ENCODE results near the gene SPTB.

SPTB gene

DNA sequence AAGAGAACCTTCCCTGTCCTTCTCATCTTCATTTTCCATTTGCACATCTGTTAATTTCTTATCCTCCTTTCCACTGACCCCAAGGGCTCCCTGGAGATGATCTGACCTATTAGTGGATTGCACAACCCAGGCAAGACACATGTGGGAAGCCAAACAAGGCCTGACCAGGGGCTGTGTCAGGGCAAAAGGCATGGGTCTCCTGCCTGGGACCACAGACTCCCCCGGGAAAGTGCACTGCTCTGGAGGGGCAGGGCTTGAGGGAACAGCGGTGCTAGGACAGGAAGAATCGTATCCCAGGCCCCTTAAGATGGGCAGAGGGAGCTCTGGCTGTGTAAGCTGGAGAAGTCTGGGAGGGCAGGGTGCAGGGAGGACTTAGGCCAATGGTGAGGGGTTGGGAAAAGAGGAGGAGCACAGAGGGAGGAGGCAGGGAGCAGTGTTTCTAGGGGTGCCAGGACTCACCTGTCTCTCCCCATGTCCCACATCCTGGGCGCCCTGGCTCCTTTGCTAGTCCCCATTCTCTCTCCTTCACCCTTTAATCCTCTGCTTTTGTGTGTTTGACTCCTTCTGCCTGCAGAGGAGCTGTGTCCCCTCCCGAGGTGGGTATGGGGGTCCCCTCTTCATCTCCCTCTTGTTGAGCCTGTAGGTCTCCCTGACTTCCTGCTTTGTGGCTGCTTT is 150.2 kb downstream of the SPTB start:
- no peak for DNase-seq (ENCODE audit: low spot score)

DNA sequence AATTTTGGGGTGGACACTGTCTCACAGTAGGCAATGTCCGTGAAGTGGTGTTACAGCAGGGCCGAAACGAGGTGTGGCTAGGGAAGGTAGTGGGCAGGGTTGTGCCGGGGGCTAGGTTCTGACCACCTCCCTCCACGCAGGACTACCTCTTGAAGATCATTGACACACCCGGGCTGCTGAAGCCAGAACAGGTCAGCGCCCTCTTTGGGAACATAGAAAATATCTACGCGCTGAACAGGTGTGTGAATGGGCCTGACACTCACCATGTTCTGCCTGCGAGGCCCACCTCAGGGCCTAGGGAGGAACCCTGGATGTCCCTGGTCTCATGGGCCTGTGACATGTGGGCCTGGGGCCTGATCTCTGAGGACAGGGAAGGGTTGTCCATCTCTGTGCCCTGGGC is 150.9 kb downstream of the SPTB start:
- DNase-seq (ENCODE audit: low spot score) = no peak

DNA sequence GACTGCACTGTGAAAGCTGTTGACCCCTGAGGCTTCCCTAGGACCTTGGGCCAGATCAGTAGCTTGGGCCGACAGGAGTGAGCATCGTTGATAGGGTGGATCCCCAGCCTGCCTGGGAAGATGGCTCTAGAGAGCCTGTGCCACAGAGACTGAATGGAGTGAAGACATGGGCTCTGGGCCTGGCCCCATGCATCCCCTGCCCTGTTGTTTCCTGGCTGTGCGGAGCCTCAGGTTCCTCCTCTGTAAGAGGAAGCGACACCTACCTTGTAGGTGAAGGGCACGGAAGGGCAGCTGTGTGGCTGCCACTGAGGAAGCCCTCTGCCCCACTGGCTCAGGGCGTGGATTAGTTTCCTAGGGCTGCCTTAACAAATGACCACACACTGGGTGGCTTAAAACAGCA is 151.6 kb downstream of the SPTB start:
- no peak for DNase-seq (ENCODE audit: low spot score)

DNA sequence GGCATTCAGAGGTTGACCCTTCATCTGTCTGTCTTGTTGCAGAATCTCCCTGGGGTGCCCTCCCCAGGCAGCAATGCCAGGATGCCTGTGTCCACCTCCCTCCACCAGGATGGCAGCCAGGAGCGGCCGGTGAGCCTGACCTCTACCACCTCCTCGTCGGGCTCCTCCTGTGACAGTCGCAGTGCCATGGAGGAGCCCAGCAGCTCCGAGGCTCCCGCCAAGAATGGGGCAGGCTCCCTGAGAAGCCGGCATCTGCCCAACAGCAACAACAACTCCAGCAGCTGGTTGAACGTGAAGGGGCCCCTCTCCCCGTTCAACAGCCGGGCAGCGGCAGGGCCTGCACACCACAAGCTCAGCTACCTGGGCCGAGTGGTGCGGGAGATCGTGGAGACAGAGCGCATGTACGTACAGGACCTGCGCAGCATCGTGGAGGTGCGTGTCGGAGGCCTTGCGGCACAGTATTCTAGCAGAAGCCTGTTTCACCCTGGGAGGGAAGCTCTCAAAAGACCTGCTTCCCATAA is 152.1 kb downstream of the SPTB start:
- DNase-seq (ENCODE audit: low spot score) = no peak

DNA sequence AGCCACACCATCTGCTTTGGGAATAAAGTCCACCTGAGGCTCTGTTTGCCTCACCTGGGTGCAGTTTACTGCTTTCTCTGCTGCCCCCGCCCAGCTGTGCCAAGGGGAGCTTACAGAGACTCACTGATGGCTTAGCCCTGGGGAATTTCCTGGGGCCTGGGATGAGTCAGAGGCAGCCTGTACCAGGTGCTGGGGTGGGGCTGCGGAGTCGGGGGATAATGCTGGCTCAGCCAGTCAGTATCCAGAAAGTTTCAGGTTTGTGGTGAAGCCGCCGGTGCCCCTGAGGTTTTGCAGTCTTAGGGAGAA is 153.2 kb downstream of the SPTB start:
- no peak for DNase-seq (ENCODE audit: low spot score)

DNA sequence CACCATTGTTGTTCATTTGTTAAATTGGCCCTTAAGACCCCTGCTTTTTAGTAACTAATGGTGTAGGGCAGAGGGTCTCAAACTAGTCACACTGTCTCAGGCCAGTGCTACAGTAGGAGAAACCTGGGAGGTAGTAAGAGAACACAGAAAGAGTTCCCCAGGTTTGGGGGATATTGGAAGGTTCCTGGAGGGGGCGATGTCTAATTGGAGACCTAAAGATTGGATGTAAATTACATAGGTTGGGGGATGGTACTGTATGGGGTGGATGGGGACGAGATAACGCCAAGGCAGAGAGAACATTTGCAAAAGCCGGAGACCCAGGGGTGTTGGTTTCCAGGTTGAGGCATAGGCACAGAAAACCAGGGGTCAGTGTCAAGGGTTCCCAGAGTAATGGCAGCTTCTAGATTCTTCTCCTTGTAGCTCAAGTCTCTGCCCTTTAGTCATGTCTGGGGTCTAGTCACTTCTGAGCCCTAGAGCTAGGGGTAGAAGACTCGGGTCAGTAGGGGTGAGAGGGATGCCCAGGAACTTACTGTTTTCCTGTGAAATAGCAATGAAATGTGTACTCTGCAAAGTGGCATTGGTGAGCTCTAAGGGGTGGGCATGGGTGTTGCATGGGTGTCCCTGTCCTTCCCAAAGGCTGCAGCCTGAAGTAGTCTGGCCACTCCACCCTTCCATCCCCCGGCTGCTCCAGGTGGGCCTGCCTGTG is 153.7 kb downstream of the SPTB start:
- DNase-seq (ENCODE audit: low spot score) = no peak

DNA sequence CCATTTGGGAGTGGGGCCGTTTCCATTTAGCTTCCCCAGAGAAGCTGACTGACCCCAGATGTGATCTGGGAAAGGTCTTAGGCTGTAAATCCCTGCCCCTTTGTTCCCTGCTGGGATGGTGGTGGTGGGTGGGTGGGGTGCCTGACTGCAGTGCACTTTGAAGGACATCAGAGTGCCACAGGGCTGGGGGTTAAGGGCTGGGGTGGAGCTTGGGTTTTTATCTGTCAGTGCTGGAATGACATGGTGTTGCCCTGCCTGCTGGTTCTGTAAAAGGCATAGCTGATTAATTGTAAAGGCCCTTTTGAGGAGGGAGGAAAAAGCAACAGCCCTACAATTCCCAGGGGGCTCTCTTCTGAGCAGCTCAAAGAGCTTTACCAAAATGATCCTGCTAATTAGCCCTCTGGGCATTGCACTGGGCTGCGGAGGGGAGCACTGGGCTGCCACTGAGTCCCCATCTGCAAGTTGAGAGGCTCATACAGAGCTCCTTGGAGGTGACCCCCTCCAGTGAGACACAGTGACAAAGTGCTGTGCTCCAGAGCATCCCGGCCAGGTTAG is 154.4 kb downstream of the SPTB start:
- no peak for DNase-seq (ENCODE audit: low spot score)

DNA sequence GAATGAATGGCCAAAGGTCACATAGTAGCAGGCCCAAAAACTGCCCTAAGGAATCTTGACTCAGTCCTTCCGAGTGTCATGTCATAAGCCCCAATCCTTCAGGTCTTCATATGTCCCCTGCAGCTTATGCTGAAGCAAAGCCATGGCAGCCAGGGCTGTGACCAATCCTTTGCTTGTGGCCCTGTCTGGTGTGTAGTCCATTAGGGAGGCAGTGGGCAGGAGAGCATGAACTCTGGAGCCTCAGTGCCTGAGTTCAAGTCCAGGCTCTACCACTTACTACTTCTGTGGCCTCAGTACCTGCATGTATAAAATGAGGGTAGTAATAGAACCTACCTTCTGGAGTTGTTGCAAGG is 155.2 kb downstream of the SPTB start:
- DNase-seq (ENCODE audit: low spot score) = no peak

DNA sequence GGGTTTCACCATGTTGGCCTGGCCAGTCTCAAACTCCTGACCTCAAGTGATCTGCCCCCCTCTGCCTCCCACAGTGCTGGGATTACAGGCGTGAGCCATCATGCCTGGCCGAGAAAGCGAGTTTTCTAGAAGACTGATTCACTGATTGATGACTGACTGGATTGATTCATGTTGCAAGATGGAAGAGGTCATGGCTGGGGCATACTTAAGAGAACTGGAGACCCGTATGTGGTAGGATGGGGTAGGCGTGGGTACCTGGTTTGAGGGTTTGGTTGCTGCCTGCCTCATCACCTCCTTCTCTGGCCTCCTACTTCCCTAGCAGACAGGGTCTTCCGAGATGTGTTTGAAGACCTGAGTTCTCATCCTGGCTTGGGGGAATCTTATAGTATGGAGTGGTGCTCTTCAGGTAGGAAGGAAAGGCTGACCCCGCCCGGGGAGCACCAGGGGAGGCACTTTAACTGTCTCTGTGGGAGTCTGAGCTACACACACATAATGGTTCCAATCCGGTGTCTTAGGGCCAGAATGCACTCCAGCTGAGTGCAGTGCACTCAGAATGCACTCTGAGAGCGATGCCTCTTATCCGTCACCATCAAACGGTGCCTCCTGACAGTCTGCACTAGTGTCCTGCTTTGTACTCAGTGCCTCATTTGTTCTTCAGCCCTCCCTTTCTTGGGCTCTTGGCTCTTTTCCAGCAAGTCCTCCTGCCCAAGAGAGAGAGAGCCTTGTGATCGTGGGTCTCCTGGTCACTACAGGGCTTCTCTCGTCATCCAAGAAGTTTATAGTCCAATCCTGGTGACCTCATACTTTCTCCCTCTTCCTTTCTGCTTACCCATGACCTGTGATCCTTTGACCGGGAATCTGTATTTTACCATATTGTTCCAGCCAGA is 155.8 kb downstream of the SPTB start:
- no peak for DNase-seq (ENCODE audit: low spot score)

DNA sequence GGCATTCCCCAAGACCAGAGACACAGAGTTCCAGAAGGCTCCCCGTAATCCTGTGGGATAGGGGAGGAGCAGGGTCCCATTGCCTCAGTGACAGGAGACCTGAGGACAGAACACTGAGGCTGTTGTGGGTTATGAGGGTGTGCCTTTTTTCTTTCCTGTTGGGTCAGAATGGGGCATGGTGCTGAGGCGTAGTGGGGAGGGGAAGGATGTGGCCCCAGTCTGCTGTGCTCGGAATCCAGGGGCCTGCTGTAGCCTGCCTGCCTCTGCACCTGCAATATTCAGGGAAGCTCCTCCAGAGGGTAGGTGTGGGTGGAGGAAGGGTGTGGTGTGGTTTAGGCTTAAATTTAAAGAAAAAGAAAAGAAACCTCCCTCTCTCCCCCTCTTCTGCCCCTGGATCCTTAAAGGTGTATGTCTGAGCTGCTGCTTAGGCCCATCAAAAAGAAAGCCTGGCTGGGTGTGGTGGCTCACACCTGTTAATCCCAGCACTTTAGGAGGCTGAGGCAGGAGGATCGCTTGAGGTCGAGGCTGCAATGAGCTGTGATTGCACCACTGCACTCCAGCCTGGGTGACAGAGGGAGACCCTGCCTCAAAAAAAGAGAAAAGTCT is 156.8 kb downstream of the SPTB start:
- DNase-seq (ENCODE audit: low spot score) = no peak

DNA sequence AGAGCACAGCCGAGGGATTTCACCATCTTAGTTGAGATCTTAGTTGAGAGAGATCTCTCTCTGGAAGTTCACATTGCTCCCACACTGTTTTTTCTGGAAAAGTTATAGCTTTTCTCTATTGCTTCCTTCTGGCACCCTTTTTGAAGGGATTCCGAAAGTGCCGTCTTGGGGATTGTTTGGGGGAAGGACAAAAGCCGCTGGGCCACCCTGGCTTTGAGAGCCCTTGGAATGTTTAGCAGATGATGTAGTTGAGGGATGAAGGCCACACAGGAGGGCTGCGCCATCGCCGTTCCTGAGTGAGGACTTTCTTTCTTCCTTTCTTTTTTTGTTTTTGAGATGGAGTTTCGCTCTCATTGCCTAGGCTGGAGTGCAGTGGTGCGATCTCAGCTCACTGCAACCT is 157.8 kb downstream of the SPTB start:
- no peak for DNase-seq (ENCODE audit: low spot score)

DNA sequence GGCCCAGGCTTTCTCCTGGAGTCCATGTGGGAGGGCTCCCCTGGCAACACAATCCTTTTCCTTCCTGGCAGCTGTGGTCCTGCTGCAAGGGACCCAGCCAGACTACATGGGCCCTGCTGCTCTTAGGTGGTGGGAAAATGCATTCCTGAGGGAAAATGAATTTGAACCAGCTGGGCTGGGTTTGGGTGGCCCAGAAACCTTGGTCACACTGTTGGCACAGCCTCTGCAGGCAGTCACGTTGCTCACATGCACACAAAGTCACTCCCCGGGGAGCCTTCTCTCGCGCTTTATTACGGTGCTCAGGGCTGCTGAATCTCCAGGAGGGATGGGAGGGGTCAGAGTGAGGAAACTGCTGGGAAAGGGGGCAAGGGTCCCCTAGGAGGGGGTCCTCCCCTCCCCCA is 158.3 kb downstream of the SPTB start:
- no peak for DNase-seq (ENCODE audit: low spot score)

DNA sequence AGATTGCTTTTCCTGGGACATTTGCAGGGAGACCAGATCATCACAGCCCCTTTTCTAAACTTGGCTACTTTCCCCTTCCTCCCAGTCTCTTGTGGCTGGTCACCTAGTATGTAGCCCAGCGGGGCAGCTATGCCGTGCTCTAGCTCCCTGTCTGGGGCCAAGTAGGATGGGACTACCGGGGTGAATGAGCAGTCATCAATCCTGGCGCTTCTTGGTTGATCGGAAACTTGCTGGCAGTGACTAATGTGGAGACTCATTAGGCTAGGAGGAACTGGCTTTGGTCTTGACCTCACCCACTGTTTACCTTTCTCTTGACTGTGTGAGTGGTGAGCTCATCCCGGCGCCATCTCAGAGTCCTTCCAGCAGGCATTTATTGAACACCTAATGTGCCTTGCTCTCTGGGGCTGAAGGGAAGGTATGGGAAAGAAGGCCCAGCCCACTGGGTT is 159.6 kb downstream of the SPTB start:
- DNase-seq (ENCODE audit: low spot score) = no peak

DNA sequence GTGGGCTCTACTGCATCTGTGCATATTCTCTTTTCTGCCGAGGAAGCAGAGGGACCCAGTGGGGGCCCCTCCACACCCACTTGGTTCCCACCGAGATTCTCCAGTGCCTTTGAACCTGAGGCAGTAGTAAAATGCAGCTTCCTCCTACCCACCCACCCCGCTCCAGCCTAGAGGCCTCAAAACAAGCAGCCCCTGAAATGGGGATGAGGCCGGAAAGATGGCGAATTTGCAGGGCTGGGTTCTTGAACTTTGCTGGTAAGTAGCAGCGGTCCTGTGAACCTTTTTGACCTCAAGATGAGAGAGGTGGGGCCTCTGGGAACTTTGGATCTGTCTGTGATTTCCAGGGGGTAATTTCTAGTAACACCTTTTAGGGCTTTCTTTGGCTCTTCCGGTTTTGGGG is 160.1 kb downstream of the SPTB start:
- DNase-seq (ENCODE audit: low spot score) = no peak

DNA sequence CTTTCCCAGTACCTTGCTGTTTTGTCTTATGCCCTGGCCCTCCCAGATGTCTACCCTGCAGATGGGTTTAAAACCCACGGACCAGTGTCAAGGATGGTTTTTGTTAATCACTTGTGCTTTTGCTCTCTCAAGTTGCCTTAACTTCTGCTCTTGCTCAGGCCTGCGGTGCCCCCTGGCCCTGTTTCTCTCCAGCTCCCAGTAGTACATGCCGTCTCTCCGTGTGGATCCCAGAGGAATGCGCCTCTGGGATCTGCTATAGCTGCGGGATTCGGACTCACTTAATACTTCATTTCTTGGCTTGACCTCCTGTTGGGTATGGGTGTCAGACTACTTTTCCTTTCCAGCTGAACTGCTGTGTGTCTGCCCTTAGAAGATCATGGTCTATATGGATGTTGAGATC is 160.9 kb downstream of the SPTB start:
- DNase-seq (ENCODE audit: low spot score) = no peak

DNA sequence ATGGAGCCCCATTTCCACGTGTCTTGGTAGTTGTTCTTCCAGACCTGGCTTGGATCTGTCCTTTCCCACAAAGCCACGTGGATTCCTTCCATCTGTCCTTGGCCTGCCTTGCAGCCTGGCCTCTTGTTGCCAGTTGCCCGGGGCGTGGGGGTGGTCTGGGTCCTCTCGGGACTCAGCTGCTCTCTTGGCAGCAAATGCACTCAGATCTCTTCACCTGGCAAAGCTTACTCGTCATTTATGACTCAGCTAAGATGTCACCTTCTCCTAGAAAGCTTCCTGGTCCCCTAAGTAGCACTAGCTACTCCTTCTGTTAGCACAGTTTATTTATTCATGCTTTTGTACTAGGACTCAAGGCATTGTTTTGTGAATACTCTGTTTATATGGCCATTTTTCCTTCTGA is 161.8 kb downstream of the SPTB start:
- DNase-seq (ENCODE audit: low spot score) = no peak

DNA sequence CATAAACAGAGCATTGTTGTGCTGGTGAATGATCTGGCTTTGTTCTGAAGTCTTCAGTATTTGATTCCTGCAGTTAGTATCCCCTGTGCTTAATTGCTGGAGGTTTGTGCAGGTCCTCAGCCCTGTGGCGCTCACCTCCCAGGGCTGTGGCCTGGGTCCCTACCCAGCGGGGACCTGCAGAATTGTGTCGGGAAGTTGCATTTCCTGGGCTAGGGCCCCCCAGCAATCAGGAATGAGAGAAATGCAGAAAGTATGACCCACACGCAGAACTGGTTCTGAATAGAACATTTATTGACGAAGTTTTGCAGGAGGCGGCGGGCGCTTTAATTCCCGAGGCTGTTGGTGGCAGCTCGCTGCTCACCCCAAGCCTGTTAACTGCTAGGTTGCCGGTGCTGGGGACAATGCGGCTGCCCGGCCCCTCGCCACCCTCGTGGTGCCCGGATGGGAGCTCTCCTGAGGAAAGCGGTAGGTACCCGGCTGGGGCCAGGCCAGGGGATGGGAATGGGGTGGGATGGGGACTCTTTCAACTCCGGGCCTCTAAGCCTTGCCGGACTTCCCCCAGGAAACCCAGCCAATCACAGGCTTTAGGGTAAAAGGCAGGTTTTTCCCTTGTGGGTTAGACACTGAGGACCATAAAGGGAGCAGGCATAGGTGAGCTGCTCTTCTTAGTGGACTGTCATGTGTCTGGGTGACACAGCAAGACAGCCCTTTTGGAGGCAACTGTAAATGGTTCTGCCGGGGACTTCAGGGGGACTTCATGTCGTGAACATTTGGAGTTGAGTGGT is 163.9 kb downstream of the SPTB start:
- peak; percentile 60 for DNase-seq (ENCODE audit: low spot score)

DNA sequence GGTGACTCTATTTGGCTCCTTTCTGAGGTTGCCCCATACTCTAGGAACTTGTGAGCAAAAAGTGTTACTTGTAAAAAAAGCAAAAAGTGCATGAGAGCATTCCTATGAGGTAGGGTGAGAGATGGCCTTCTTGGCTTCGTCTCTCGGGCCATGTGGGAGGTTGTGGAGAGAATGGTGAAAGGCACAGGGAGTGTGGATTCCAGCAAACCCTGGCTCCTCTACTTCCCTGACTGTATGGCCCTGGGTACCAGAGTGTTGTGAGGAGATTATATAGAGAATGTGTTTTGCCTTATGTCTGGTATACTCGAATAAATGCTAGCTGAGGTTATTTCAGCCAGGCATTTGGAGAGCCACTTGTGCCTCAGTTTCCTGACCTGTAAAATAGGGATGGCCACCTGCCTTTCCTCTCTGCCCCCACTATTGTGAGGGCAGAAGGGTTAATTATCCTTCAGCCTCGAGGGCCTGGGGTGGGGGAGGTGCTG is 164.5 kb downstream of the SPTB start:
- no peak for DNase-seq (ENCODE audit: low spot score)

DNA sequence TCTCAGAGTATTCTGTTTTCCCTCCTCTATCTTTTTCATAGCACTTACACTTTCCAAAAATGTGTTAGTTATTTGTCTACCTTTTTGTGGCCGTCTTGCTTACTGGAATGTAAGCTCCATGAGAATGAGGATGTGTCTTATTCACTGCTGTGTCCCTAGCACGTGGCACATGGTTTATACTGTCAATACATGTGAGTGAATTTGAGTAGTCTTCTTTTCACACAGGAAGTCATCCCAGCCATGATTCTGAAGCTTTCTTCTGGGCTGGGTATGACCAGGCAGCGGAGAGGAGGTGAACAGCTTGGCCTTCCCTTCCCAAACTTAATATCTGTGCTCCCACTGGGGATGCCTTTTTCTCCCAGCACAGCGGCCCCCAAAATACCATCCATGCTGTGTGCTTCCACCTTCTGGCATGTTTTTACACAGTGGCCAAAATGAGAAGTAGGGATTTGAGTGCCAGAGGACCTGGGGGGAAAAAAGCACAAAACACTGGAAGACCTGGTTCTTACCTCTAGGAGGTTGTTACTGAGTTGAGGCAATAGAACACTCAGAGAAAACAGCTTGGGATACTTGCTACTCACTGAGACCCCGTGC is 165.2 kb downstream of the SPTB start:
- DNase-seq (ENCODE audit: low spot score) = no peak

DNA sequence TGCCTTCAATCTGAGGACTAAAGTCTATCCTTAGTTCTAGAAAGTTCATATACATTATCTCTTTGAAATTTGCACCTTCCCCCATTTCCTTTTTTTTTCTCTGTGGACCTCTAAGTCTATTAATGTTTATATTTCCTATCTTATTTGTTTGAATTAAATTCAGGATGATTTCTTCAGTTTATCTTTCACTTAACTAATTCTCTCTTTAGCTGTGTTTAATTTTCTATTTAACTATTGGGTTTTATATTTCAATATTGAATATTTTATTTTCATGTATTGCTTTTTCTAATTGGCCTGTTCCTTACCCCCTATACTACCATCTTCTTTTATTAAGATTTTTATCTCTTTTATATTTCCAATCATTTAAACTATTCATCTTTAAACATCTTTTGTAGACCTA is 166.0 kb downstream of the SPTB start:
- DNase-seq (ENCODE audit: low spot score) = no peak

DNA sequence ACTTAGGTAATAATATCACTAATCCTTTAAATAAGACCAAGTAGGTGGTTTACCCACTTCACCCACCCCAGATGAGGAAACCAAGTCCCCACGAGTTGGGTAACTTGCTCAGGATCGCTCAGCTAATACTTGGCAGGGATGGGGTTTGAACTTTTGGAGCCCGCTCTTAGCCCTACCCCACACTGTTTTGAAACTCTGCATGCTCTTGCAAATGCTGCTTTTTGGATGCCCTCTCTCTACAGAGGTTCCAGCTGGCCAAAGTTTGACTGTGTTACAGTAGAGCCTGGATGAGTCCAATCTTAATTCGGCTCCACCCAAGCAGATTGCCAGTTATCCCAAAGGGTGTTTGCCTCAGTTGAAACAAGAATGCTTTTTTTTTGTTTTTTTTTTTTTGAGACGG is 168.7 kb downstream of the SPTB start:
- DNase-seq (ENCODE audit: low spot score) = no peak

All from COLO829 (cell line).